OCI-LY7 (cell line): ENCODE data around the gene SBF2. TPM values are rescaled to one million over a fixed set of nuclear protein-coding genes. Genes with fewer than 3 reads are reported as not detected.

Source experiments
- BruUV-seq: library from RNA; stranded (reverse); fragments of 400-500 nt; replicated peaks from 2 replicates; lab custom pipeline; 2021; lab: Mats Ljungman, UMichigan
- CTCF ChIA-PET: fragments of 300-600 bp; sonication (Branson Sonifier 250); formaldehyde crosslinking; loops from one replicate; lab custom pipeline; 2022; ENCODE audit warnings: antibody characterized with exemption; ENCODE audit not compliant: unreplicated experiment; lab: Charles Lee
- POLR2A ChIA-PET: fragments of 300-600 bp; sonication (Branson Sonifier 250); formaldehyde crosslinking; loops from one replicate; lab custom pipeline; 2022; ENCODE audit warnings: antibody characterized with exemption; lab: Charles Lee
- DNase-seq: peaks from one replicate; pipeline ENCODE4 v3.0.0-alpha.2; 2015; ENCODE audit warnings: low spot score
- H2AFZ ChIP-seq: fragments of 200-600 bp; sonication (generic), shearing (Covaris generic); 2 replicates; pipeline ENCODE4 v1.6.1; 2014; ENCODE audit warnings: mild to moderate bottlenecking, antibody characterized with exemption, low read length, moderate library complexity
- H3K27ac ChIP-seq: fragments of 200-600 bp; sonication (generic); 2 replicates; pipeline ENCODE4 v1.5.1; 2014; ENCODE audit warnings: mixed run types, low read depth, mild to moderate bottlenecking, moderate library complexity, low read length, inconsistent platforms; ENCODE audit not compliant: poor library complexity, severe bottlenecking
- H3K36me3 ChIP-seq: fragments of 200-600 bp; sonication (generic); 2 replicates; pipeline ENCODE4 v1.6.1; 2014; ENCODE audit warnings: mild to moderate bottlenecking, antibody characterized with exemption, low read length, moderate library complexity, mixed read lengths; ENCODE audit not compliant: insufficient read depth
- H3K4me1 ChIP-seq: fragments of 200-600 bp; sonication (generic); 2 replicates; pipeline ENCODE4 v1.5.1; 2014; ENCODE audit warnings: mild to moderate bottlenecking, low read length; ENCODE audit not compliant: insufficient read depth, poor library complexity, severe bottlenecking
- H3K4me2 ChIP-seq: fragments of 200-600 bp; sonication (generic); 2 replicates; pipeline ENCODE4 v1.6.1; 2014; ENCODE audit warnings: mild to moderate bottlenecking, low read length
- H3K4me3 ChIP-seq: fragments of 200-600 bp; sonication (generic); 2 replicates; pipeline ENCODE4 v1.5.1; 2014; ENCODE audit warnings: mild to moderate bottlenecking, low read depth, low read length; ENCODE audit not compliant: poor library complexity, severe bottlenecking
- H3K79me2 ChIP-seq: fragments of 200-600 bp; sonication (generic); 2 replicates; pipeline ENCODE4 v1.6.1; 2016; ENCODE audit warnings: low read depth, mild to moderate bottlenecking, low read length, moderate library complexity, mixed read lengths; ENCODE audit not compliant: insufficient read depth
- H3K9me2 ChIP-seq: fragments of 200-600 bp; sonication (generic); 2 replicates; pipeline ENCODE4 v1.6.1; 2016; ENCODE audit warnings: mild to moderate bottlenecking, low read length, mixed read lengths; ENCODE audit not compliant: insufficient read depth
- H3K9me3 ChIP-seq: fragments of 200-600 bp; sonication (generic); 2 replicates; pipeline ENCODE4 v1.6.1; 2014; ENCODE audit warnings: mild to moderate bottlenecking, mixed run types, low read length, mixed read lengths
- H4K20me1 ChIP-seq: fragments of 200-600 bp; sonication (generic); 2 replicates; pipeline ENCODE4 v1.6.1; 2014; ENCODE audit warnings: mild to moderate bottlenecking, antibody characterized with exemption, low read length, moderate library complexity, mixed read lengths; ENCODE audit not compliant: insufficient read depth
- EZH2phosphoT487 ChIP-seq: fragments of 200-600 bp; sonication (generic); IDR thresholded peaks from 2 replicates; pipeline ENCODE4 v1.6.1; 2018; ENCODE audit warnings: low read depth, borderline replicate concordance, mild to moderate bottlenecking, mixed run types, antibody characterized with exemption, low read length, moderate library complexity, mixed read lengths
- intact Hi-C: fragments of 100-400 bp; cut with micrococcal nuclease; formaldehyde crosslinking; loops from one replicate; pipeline ENCODE4 v1.10.0; 2022; ENCODE audit not compliant: unreplicated experiment
- total RNA-seq, 2 experiments: library from RNA; depleted of rRNA in 1 of 2; stranded (reverse); fragments of >200 nt in 1 of 2; shearing (Covaris generic) in 1 of 2; gene quantifications; 2 replicates each; pipeline ENCODE4 v1.2.3, GENCODE V29; 2014 to 2022
- TF ChIP-seq, protein P1 (sequence below): fragments of 200-600 bp; sonication (generic); conservative IDR thresholded peaks from 2 replicates; pipeline ENCODE4 v1.5.1; 2014; ENCODE audit warnings: mild to moderate bottlenecking, antibody characterized with exemption, low read length, moderate library complexity, mixed read lengths

SBF2 gene
- total RNA-seq, 2 experiments from 2014 or later: 12.9 to 14.3 TPM

DNA sequence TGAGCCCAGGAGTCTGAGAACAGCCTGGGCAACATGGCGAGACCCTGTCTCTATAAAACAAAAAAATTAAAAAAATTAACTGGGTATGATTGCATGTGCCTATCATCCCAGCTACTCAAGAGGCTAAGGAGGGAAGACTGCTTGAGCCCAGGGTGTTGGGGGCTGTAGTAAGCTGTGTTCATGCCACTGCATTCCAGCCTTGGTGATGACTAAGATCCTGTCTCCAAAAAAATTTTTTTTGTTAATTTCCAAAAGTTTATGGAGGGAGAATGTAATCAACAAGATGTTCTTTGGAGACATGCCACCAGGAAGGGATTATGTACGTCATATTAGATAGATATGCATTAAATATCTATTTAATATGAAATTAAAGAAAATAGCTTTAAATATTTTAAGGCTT is 267.5 kb downstream of the SBF2 start:
- Histone ChIP-seq H3K4me1 (no peaks in the 10 kb centered on the region), H4K20me1 (no peaks in the 10 kb centered on the region), H3K4me3 (no peak overlapping the region), H3K79me2 (no peaks in the 10 kb centered on the region), H3K9me2 (no peaks in the 10 kb centered on the region), H3K36me3 (no peaks in the 10 kb centered on the region), H3K27ac (no peak overlapping the region), H3K4me2 (no peak overlapping the region), H3K9me3 (no peaks in the 10 kb centered on the region), H2AFZ (no peak overlapping the region)
- no TSS peak for BruUV-seq
- DNase-seq: no peak
- TF ChIP-seq, protein P1, sequence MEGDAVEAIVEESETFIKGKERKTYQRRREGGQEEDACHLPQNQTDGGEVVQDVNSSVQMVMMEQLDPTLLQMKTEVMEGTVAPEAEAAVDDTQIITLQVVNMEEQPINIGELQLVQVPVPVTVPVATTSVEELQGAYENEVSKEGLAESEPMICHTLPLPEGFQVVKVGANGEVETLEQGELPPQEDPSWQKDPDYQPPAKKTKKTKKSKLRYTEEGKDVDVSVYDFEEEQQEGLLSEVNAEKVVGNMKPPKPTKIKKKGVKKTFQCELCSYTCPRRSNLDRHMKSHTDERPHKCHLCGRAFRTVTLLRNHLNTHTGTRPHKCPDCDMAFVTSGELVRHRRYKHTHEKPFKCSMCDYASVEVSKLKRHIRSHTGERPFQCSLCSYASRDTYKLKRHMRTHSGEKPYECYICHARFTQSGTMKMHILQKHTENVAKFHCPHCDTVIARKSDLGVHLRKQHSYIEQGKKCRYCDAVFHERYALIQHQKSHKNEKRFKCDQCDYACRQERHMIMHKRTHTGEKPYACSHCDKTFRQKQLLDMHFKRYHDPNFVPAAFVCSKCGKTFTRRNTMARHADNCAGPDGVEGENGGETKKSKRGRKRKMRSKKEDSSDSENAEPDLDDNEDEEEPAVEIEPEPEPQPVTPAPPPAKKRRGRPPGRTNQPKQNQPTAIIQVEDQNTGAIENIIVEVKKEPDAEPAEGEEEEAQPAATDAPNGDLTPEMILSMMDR: no peak
- no peak for TF ChIP-seq EZH2phosphoT487
- ChIA-PET CTCF (no interaction called here), POLR2A (no interaction called here)
- intact Hi-C loops: no loop called here

DNA sequence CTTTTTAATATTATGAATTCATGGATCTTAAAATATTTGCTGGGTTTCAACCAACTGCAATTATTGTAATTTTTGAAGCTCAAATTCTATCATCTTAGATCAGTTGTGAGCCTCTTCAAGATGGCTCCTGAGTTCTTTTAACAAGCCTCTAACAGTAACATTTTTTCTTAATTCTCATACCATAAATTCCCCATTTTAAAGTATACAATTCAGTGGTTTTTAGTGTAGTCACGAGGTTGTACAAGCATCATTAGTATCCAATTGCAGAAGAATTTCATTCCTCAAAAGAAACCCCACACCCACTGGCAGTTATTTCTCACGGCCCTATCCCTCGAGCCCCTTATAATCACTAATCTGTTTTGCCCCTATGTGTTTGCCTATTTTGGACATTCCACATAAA is 270.8 kb downstream of the SBF2 start:
- no peaks in the 10 kb centered on the region for H3K4me1 ChIP-seq
- POLR2A ChIA-PET: no interaction called here
- H4K20me1 ChIP-seq: no peaks in the 10 kb centered on the region
- TF ChIP-seq EZH2phosphoT487: no peak
- TF ChIP-seq, protein P1: no peak
- CTCF ChIA-PET: no interaction called here
- no peaks in the 10 kb centered on the region for H3K9me2 ChIP-seq
- H3K9me3 ChIP-seq: no peaks in the 10 kb centered on the region
- intact Hi-C loops: no loop called here
- no peak for DNase-seq
- no peaks in the 10 kb centered on the region for H3K79me2 ChIP-seq
- no peak overlapping the region for H3K27ac ChIP-seq
- no TSS peak for BruUV-seq
- H2AFZ ChIP-seq: no peak overlapping the region
- no peaks in the 10 kb centered on the region for H3K36me3 ChIP-seq
- H3K4me3 ChIP-seq: no peak overlapping the region
- no peak overlapping the region for H3K4me2 ChIP-seq

DNA sequence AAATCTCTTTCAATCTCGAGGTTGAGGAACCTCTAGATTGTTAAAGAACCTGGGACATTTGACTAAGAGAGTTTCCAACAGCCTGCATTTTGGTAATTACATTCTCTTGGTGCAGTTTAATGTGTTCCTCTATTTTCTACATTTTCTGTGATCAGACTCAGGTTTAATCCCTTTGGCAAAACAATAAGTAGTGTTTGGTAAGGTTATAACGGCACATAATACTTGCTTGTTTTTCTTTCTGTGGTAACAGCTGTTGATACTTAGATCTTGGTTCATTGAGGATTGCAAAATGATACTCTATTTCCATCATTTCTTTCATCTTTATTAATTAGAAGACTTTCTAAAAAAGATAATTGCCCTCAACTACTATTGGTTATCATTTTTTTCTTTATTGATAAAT is 271.3 kb downstream of the SBF2 start:
- intact Hi-C loops: no loop called here
- Histone ChIP-seq H4K20me1 (no peaks in the 10 kb centered on the region), H3K9me3 (no peaks in the 10 kb centered on the region), H3K4me2 (no peak overlapping the region), H2AFZ (no peak overlapping the region), H3K4me1 (no peaks in the 10 kb centered on the region), H3K27ac (no peak overlapping the region), H3K36me3 (no peaks in the 10 kb centered on the region), H3K79me2 (no peaks in the 10 kb centered on the region), H3K9me2 (no peaks in the 10 kb centered on the region), H3K4me3 (no peak overlapping the region)
- ChIA-PET CTCF (no interaction called here), POLR2A (no interaction called here)
- TF ChIP-seq EZH2phosphoT487: no peak
- TF ChIP-seq, protein P1: no peak
- no TSS peak for BruUV-seq
- DNase-seq: no peak
